Panc1 (cell line): ENCODE data around the gene CDK5RAP2.

Experiments used
- CTCF ChIP-seq: fragments of 450-650 bp; IDR thresholded peaks from 2 replicates; pipeline ENCODE4 v1.5.1; 2017; ENCODE audit warnings: mild to moderate bottlenecking
- POLR2AphosphoS5 ChIP-seq: IDR thresholded peaks from 2 replicates; pipeline ENCODE4 v1.6.1; 2012; ENCODE audit warnings: mild to moderate bottlenecking, low read depth, low read length, moderate library complexity

GRCh38 chr9:120452631-120453030 is 127.3 kb downstream of the CDK5RAP2 start:
- no peak for TF ChIP-seq POLR2AphosphoS5
- no peak for TF ChIP-seq CTCF
